DOHH2 (cell line): Measurements from ENCODE around the gene CAPZA1.

Experiments used
- CTCF ChIP-seq: fragments of 200-600 bp; sonication (generic); IDR thresholded peaks from one replicate; pipeline ENCODE4 v1.5.1; 2014; ENCODE audit warnings: antibody characterized with exemption, mild to moderate bottlenecking, low read depth, low read length; ENCODE audit not compliant: poor library complexity, severe bottlenecking
- EZH2phosphoT487 ChIP-seq: fragments of 200-600 bp; sonication (generic); IDR thresholded peaks from 2 replicates; pipeline ENCODE4 v1.6.1; 2017; ENCODE audit warnings: borderline replicate concordance, mild to moderate bottlenecking, antibody characterized with exemption, low read length, moderate library complexity, mixed read lengths

GRCh38 chr1:112629256-112629655 is 9.6 kb downstream of the CAPZA1 start:
- TF ChIP-seq CTCF (no peak), EZH2phosphoT487 (no peak)
